CD4-positive, alpha-beta T cell treated with Interleukin-17A for 4 hours (primary cell): ENCODE data around the gene FAM149A.
A peak's percentile ranks its signal among the peaks of the same experiment; 100 is the strongest.

Experiments used
- DNase-seq: peaks from one replicate; pipeline ENCODE4 v3.0.0-alpha.2; 2020; ENCODE audit warnings: mixed read lengths

FAM149A gene

GRCh38 chr4:186204103-186204559 lies 99.6 kb downstream of the FAM149A start:
- DNase-seq, result peak; percentile 71

GRCh38 chr4:186204686-186205085 lies 100.2 kb downstream of the FAM149A start:
- DNase-seq, result no peak

- DNase-seq, result no peak
Measured at GRCh38 chr4:186205156-186205555, 100.7 kb downstream of the FAM149A start.

GRCh38 chr4:186216465-186217024 lies 112.0 kb downstream of the FAM149A start:
- no peak for DNase-seq

GRCh38 chr4:186217733-186218293 lies 113.3 kb downstream of the FAM149A start:
- DNase-seq, result no peak

GRCh38 chr4:186221624-186222023 lies 117.1 kb downstream of the FAM149A start:
- DNase-seq, result no peak
